H1 (cell line): ENCODE data around the gene ARL5C. TPM values are rescaled to one million over a fixed set of nuclear protein-coding genes. Genes with fewer than 3 reads are reported as not detected.

Experiments
- CREB1 ChIP-seq: IDR thresholded peaks from 2 replicates; pipeline ENCODE4 v1.6.1; 2012; ENCODE audit warnings: inconsistent platforms
- JUN ChIP-seq: IDR thresholded peaks from 2 replicates; pipeline ENCODE4 v1.6.1; 2011; ENCODE audit warnings: low read depth, mild to moderate bottlenecking, improper control_type of control experiment, low read length
- SIN3A ChIP-seq, 2 experiments: IDR thresholded peaks in 1 of 2; conservative IDR thresholded peaks in 1 of 2; 2 replicates each; pipeline ENCODE4 v1.6.1; 2011 to 2012; ENCODE audit warnings: low read length in 2 of 2, improper control_type of control experiment in 1 of 2, low read depth in 1 of 2, mild to moderate bottlenecking in 1 of 2
- SIRT6 ChIP-seq: IDR thresholded peaks from one replicate; pipeline ENCODE4 v1.7.1; 2012; ENCODE audit warnings: low read length, inconsistent platforms
- SIX5 ChIP-seq: IDR thresholded peaks from 2 replicates; pipeline ENCODE4 v1.6.1; 2011; ENCODE audit warnings: mild to moderate bottlenecking, low read depth, low read length
- TBP ChIP-seq: IDR thresholded peaks from 2 replicates; pipeline ENCODE4 v1.6.1; 2011; ENCODE audit warnings: low read depth, low read length, improper control_type of control experiment
- polyA plus RNA-seq, 7 experiments: library from polyadenylated mRNA; depleted of rRNA in 3 of 7; stranded (reverse) in 5 of 7; unstranded in 2 of 7; fragments of >200 nt in 5 of 7; fragments of 200-250 nt in 2 of 7; gene quantifications; 1 replicate in 5 of 7; 2 replicates in 1 of 7; 4 replicates in 1 of 7; pipeline versions ENCODE4 v1.2.1 to v1.2.3, GENCODE V29; 2011 to 2013; ENCODE audit warnings: missing spikeins in 2 of 7, mixed read lengths in 2 of 7
- total RNA-seq: library from RNA; stranded (reverse); fragmentation: NEBNext Ultra II Directional; extraction: Animal tissue kit (Norgen Biotek cat#: 25700); gene quantifications from 2 replicates; pipeline ENCODE4 v1.2.1, GENCODE V29; 2021

ARL5C gene
- total and polyA plus RNA-seq, 2 of the 8 experiments (the other 6 are each of a cell fraction or from before 2014, with no cell fraction given): not detected

- peak; percentile 95 for TF ChIP-seq TBP
- no peak for TF ChIP-seq SIRT6
- TF ChIP-seq JUN: no peak
- peak; percentile 59 to 84; a peak in 2 of 4 replicates for TF ChIP-seq SIN3A (conservative IDR thresholded peaks at IDR 0.05 in 1 of 2, IDR thresholded peaks at IDR 0.05 in 1 of 2; ENCODE audit: low read depth in 1 of 2, low read length in 2 of 2)
- TF ChIP-seq CREB1: no peak
- TF ChIP-seq SIX5: peak; percentile 60
Observed at GRCh38 chr17:39200070-39200879, 34.3 kb upstream of the ARL5C start, which contains the start of gene RPL19 (continued).
